HCT116 (cell line): ENCODE measurements around the gene FNDC11. TPM values are rescaled to one million over a fixed set of nuclear protein-coding genes. Genes with fewer than 3 reads are reported as not detected.

Experiments used
- ATAC-seq: fragments of 200-7000 bp; cut with Tn5 transposase; 2 replicates; pipeline ENCODE4 v1.9.1; 2020; ENCODE audit warnings: mild to moderate bottlenecking, moderate library complexity
- BruUV-seq: library from RNA; stranded (reverse); fragments of 400-500 nt; replicated peaks from 2 replicates; lab custom pipeline; 2021; lab: Mats Ljungman, UMichigan
- CTCF ChIA-PET: fragments of 300-600 bp; sonication (Branson Sonifier 250); formaldehyde crosslinking; loops from one replicate; lab custom pipeline; 2021; ENCODE audit warnings: antibody characterized with exemption; lab: Charles Lee
- POLR2A ChIA-PET: fragments of 300-600, 350-600 bp; sonication (Branson Sonifier 250); formaldehyde crosslinking; loops from one replicate; lab custom pipeline; 2021; ENCODE audit warnings: antibody characterized with exemption; lab: Charles Lee
- RAD21 ChIA-PET, 2 experiments: fragments of 300-600 bp; sonication (Branson Sonifier 250); formaldehyde crosslinking; loops; one replicate each; lab custom pipeline; 2023; ENCODE audit warnings: low total read pairs in 2 of 2; ENCODE audit not compliant: uncharacterized antibody in 2 of 2, unreplicated experiment in 2 of 2, low non-redundant PET in 1 of 2; lab: Charles Lee
- DNase-seq: peaks from one replicate; pipeline ENCODE4 v3.0.0-alpha.2; 2010; ENCODE audit warnings: low read depth, low spot score
- H2AFZ ChIP-seq: fragments of 200-600 bp; shearing (Covaris generic), sonication (generic); 2 replicates; pipeline ENCODE4 v1.6.1; 2017; ENCODE audit warnings: low read depth, mixed run types, mixed read lengths, antibody characterized with exemption, low read length; ENCODE audit not compliant: poor library complexity, severe bottlenecking
- H3K27ac ChIP-seq: 2 replicates; pipeline ENCODE4 v1.5.1; 2012; ENCODE audit warnings: low read depth, low read length
- H3K27me3 ChIP-seq: fragments of 200-600 bp; sonication (generic); 2 replicates; pipeline ENCODE4 v1.6.1; 2016; ENCODE audit warnings: mixed run types, low read length, mixed read lengths; ENCODE audit not compliant: insufficient read depth
- H3K36me3 ChIP-seq, 2 experiments: fragments of 200-500 bp in 1 of 2; fragments of 200-600 bp in 1 of 2; sonication (Bioruptor generic) in 1 of 2; sonication (generic) in 1 of 2; 2 replicates each; pipeline versions ENCODE4 v1.5.1 to v1.6.1; 2014 to 2016; ENCODE audit warnings: low read length in 2 of 2, inconsistent platforms in 1 of 2, mixed read lengths in 1 of 2, mixed run types in 1 of 2; ENCODE audit not compliant: insufficient read depth in 2 of 2, control insufficient read depth in 1 of 2
- H3K4me1 ChIP-seq, 2 experiments: fragments of 200-600 bp in 1 of 2; sonication (generic) in 1 of 2; 2 replicates each; pipeline versions ENCODE4 v1.5.1 to v1.6.1; 2012 to 2017; ENCODE audit warnings: low read length in 2 of 2, inconsistent platforms in 1 of 2, mild to moderate bottlenecking in 1 of 2, mixed read lengths in 1 of 2, mixed run types in 1 of 2, moderate library complexity in 1 of 2; ENCODE audit not compliant: insufficient read depth in 2 of 2, control insufficient read depth in 1 of 2
- H3K4me2 ChIP-seq: fragments of 200-600 bp; sonication (generic); 2 replicates; pipeline ENCODE4 v1.6.1; 2017; ENCODE audit warnings: mixed run types, low read length, mixed read lengths
- H3K4me3 ChIP-seq, 2 experiments: fragments of 200-600 bp in 1 of 2; sonication (generic) in 1 of 2; replicated peaks in 1 of 2; 2 replicates each; pipeline ENCODE4 v1.5.1; 2011 to 2016; ENCODE audit warnings: low read length in 2 of 2, control low read depth in 1 of 2, low read depth in 1 of 2, mild to moderate bottlenecking in 1 of 2, mixed read lengths in 1 of 2, mixed run types in 1 of 2
- H3K79me2 ChIP-seq: fragments of 200-600 bp; sonication (generic); 2 replicates; pipeline ENCODE4 v1.6.1; 2017; ENCODE audit warnings: mild to moderate bottlenecking, mixed run types, low read length, moderate library complexity, mixed read lengths; ENCODE audit not compliant: insufficient read depth
- H3K9ac ChIP-seq: fragments of 200-600 bp; sonication (generic); 2 replicates; pipeline ENCODE4 v1.6.1; 2016; ENCODE audit warnings: low read length, mixed read lengths
- H3K9me2 ChIP-seq: fragments of 200-600 bp; sonication (generic), shearing (Covaris generic); 2 replicates; pipeline ENCODE4 v1.6.1; 2017; ENCODE audit warnings: mixed run types, mild to moderate bottlenecking, moderate library complexity; ENCODE audit not compliant: insufficient read depth
- H3K9me3 ChIP-seq, 2 experiments: fragments of 200-500 bp in 1 of 2; fragments of 200-600 bp in 1 of 2; sonication (Bioruptor generic) in 1 of 2; sonication (generic) in 1 of 2; 2 replicates each; pipeline ENCODE4 v1.6.1; 2014 to 2017; ENCODE audit warnings: low read length in 2 of 2, mixed read lengths in 2 of 2, inconsistent platforms in 1 of 2, low read depth in 1 of 2, mild to moderate bottlenecking in 1 of 2, mixed run types in 1 of 2, moderate library complexity in 1 of 2; ENCODE audit not compliant: control insufficient read depth in 1 of 2, insufficient read depth in 1 of 2
- H4K20me1 ChIP-seq: fragments of 200-600 bp; sonication (generic), shearing (Covaris generic); 2 replicates; pipeline ENCODE4 v1.6.1; 2017; ENCODE audit warnings: mixed run types, mild to moderate bottlenecking, moderate library complexity; ENCODE audit not compliant: insufficient read depth
- CEBPB ChIP-seq: IDR thresholded peaks from 2 replicates; pipeline ENCODE4 v1.6.1; 2012; ENCODE audit warnings: low read depth
- CTCF ChIP-seq, 3 experiments: fragments of 200-600 bp in 1 of 3; sonication (generic) in 1 of 3; IDR thresholded peaks in 2 of 3; conservative IDR thresholded peaks in 1 of 3; 2 replicates each; pipeline ENCODE4 v1.5.1; 2012 to 2017; ENCODE audit warnings: low read depth in 2 of 3, low read length in 2 of 3, antibody characterized with exemption in 1 of 3, borderline replicate concordance in 1 of 3, control low read depth in 1 of 3, mild to moderate bottlenecking in 1 of 3, mixed read lengths in 1 of 3, mixed run types in 1 of 3, moderate library complexity in 1 of 3; ENCODE audit not compliant: insufficient read depth in 1 of 3
- ELF1 ChIP-seq: IDR thresholded peaks from 2 replicates; pipeline ENCODE4 v1.6.1; 2012; ENCODE audit warnings: low read depth, borderline replicate concordance
- EZH2phosphoT487 ChIP-seq: fragments of 200-600 bp; IDR thresholded peaks from 2 replicates; pipeline ENCODE4 v1.6.1; 2018; ENCODE audit warnings: antibody characterized with exemption, borderline replicate concordance
- FOSL1 ChIP-seq: IDR thresholded peaks from 2 replicates; pipeline ENCODE4 v1.6.1; 2012; ENCODE audit warnings: low read depth
- POLR2A ChIP-seq: IDR thresholded peaks from 2 replicates; pipeline ENCODE4 v1.7.0; 2011; ENCODE audit warnings: borderline replicate concordance; ENCODE audit not compliant: insufficient read depth, insufficient read length; ENCODE audit errors: extremely low read depth
- POLR2AphosphoS5 ChIP-seq: IDR thresholded peaks from 2 replicates; pipeline ENCODE4 v1.6.1; 2011; ENCODE audit warnings: mild to moderate bottlenecking, low read depth, low read length, moderate library complexity
- RAD21 ChIP-seq: IDR thresholded peaks from 2 replicates; pipeline ENCODE4 v1.6.1; 2012; ENCODE audit warnings: low read depth, mild to moderate bottlenecking
- REST ChIP-seq: IDR thresholded peaks from 2 replicates; pipeline ENCODE4 v1.6.1; 2012; ENCODE audit warnings: low read depth
- SIN3A ChIP-seq: IDR thresholded peaks from 2 replicates; pipeline ENCODE4 v1.6.1; 2012; ENCODE audit warnings: low read depth
- SRF ChIP-seq: IDR thresholded peaks from 2 replicates; pipeline ENCODE4 v1.6.1; 2012; ENCODE audit warnings: low read depth
- TCF7L2 ChIP-seq: IDR thresholded peaks from 2 replicates; pipeline ENCODE4 v1.7.0; 2011; ENCODE audit warnings: borderline replicate concordance, inconsistent platforms; ENCODE audit not compliant: insufficient read depth, insufficient read length; ENCODE audit errors: extremely low read depth
- intact Hi-C: fragments of 100-400 bp; cut with micrococcal nuclease; formaldehyde crosslinking; loops from 2 replicates; pipeline ENCODE4 v1.10.0; 2022
- total RNA-seq: library from RNA; stranded (reverse); gene quantifications from one replicate; pipeline ENCODE4 v1.2.1, GENCODE V29; 2021; ENCODE audit not compliant: unreplicated experiment

The FNDC11 gene
- total RNA-seq, 1 experiment from 2014 or later: 5.5 TPM

- no peak overlapping the region for H3K9ac ChIP-seq
- H3K4me2 ChIP-seq: no peak overlapping the region
- H3K9me3 ChIP-seq: no peaks in the 10 kb centered on the region
- H3K4me1 ChIP-seq: no peaks in the 10 kb centered on the region
- RAD21 ChIA-PET: no interaction called here
- TF ChIP-seq POLR2AphosphoS5: no peak
- no peak for TF ChIP-seq SIN3A
- no peak for TF ChIP-seq TCF7L2
- no peak for TF ChIP-seq EZH2phosphoT487
- ATAC-seq: no peak
- no peaks in the 10 kb centered on the region for H3K27me3 ChIP-seq
- H2AFZ ChIP-seq: no peak overlapping the region
- H3K79me2 ChIP-seq: no peaks in the 10 kb centered on the region
- CTCF ChIA-PET: no interaction called here
- intact Hi-C loops: no loop called here
- POLR2A ChIA-PET: interaction anchor here (0.6 kb wide), 1 partner anchor 21 kb away, joined by 3 read pairs; no protein-coding TSS in a partner anchor
- no peak overlapping the region for H3K4me3 ChIP-seq
- H3K9me2 ChIP-seq: no peaks in the 10 kb centered on the region
- H3K36me3 ChIP-seq: no peaks in the 10 kb centered on the region; a peak in 3 of 4 replicates
- BruUV-seq: no TSS peak
- DNase-seq: no peak
- H4K20me1 ChIP-seq: no peaks in the 10 kb centered on the region
- no peak overlapping the region for H3K27ac ChIP-seq
Measured at GRCh38 chr20:63562461-63563224, 8.7 kb downstream of the FNDC11 start.

GRCh38 chr20:63563225-63563935 is 9.4 kb downstream of the FNDC11 start:
- Histone ChIP-seq H2AFZ (no peak overlapping the region), H3K79me2 (no peaks in the 10 kb centered on the region), H3K9me3 (no peaks in the 10 kb centered on the region), H4K20me1 (no peaks in the 10 kb centered on the region), H3K27me3 (no peaks in the 10 kb centered on the region), H3K4me2 (no peak overlapping the region), H3K4me3 (no peak overlapping the region), H3K9me2 (no peaks in the 10 kb centered on the region), H3K4me1 (no peaks in the 10 kb centered on the region), H3K36me3 (no peaks in the 10 kb centered on the region; a peak in 3 of 4 replicates), H3K9ac (no peak overlapping the region), H3K27ac (no peak overlapping the region)
- BruUV-seq: no TSS peak
- intact Hi-C loops: no loop called here
- ChIA-PET POLR2A (no interaction called here), RAD21 (no interaction called here), CTCF (no interaction called here)
- TF ChIP-seq TCF7L2 (no peak), SRF (no peak), CTCF (IDR thresholded peaks at IDR 0.05 in 2 of 3, conservative IDR thresholded peaks at IDR 0.05 in 1 of 3; ENCODE audit: borderline replicate concordance in 1 of 3, insufficient read depth in 1 of 3, low read depth in 2 of 3, low read length in 2 of 3) (no peak), RAD21 (no peak), POLR2A (no peak), REST (no peak), FOSL1 (no peak), CEBPB (no peak), ELF1 (no peak)
- DNase-seq: no peak
- ATAC-seq: no peak
